Neural cell (in vitro differentiated cells): Measurements from ENCODE around the gene NMNAT1. TPM values are rescaled to one million over a fixed set of nuclear protein-coding genes. Genes with fewer than 3 reads are reported as not detected.

Experiments used
- H2AFZ ChIP-seq: fragments of 200-600, 300-800 bp; sonication (generic), shearing (Covaris generic); 2 replicates; pipeline ENCODE4 v1.6.0; 2014; ENCODE audit warnings: low read depth, mild to moderate bottlenecking, antibody characterized with exemption, low read length, moderate library complexity
- H3F3A ChIP-seq: fragments of 200-600 bp; shearing (Covaris generic); 2 replicates; pipeline ENCODE4 v1.6.1; 2016; ENCODE audit warnings: mild to moderate bottlenecking, moderate library complexity, mixed read lengths, antibody characterized with exemption, low read length; ENCODE audit not compliant: insufficient read depth, poor library complexity, severe bottlenecking
- H3K27ac ChIP-seq: fragments of 200-600, 300-800 bp; sonication (generic), shearing (Covaris generic); 2 replicates; pipeline ENCODE4 v1.5.1; 2014; ENCODE audit warnings: mild to moderate bottlenecking, low read length, moderate library complexity
- H3K27me3 ChIP-seq: fragments of 300-800, 200-600 bp; sonication (generic), shearing (Covaris generic); 2 replicates; pipeline ENCODE4 v1.6.0; 2014; ENCODE audit warnings: mild to moderate bottlenecking, low read depth, low read length, moderate library complexity; ENCODE audit not compliant: insufficient read depth
- H3K36me3 ChIP-seq: fragments of 300-800, 200-600 bp; sonication (generic), shearing (Covaris generic); 2 replicates; pipeline ENCODE4 v1.5.1; 2014; ENCODE audit warnings: mild to moderate bottlenecking, antibody characterized with exemption, low read length, moderate library complexity; ENCODE audit not compliant: insufficient read depth
- H3K4me2 ChIP-seq: fragments of 300-800, 200-600 bp; sonication (generic), shearing (Covaris generic); 2 replicates; pipeline ENCODE4 v1.6.0; 2014; ENCODE audit warnings: mild to moderate bottlenecking, low read length
- H3K4me3 ChIP-seq: fragments of 300-800, 200-600 bp; sonication (generic), shearing (Covaris generic); 2 replicates; pipeline ENCODE4 v1.5.1; 2014; ENCODE audit warnings: mild to moderate bottlenecking, low read length, moderate library complexity
- H3K79me2 ChIP-seq: fragments of 200-600 bp; shearing (Covaris generic); replicated peaks from 2 replicates; pipeline ENCODE4 v1.6.0; 2014; ENCODE audit warnings: mild to moderate bottlenecking, low read length, moderate library complexity; ENCODE audit not compliant: insufficient read depth
- H3K9ac ChIP-seq: fragments of 300-800, 200-600 bp; sonication (generic), shearing (Covaris generic); 2 replicates; pipeline ENCODE4 v1.6.1; 2016; ENCODE audit warnings: mild to moderate bottlenecking, low read length, mixed read lengths
- H3K9me2 ChIP-seq: fragments of 200-600 bp; shearing (Covaris generic); 2 replicates; pipeline ENCODE4 v1.6.1; 2016; ENCODE audit warnings: mild to moderate bottlenecking, low read length, mixed read lengths; ENCODE audit not compliant: insufficient read depth
- H3K9me3 ChIP-seq: fragments of 200-600, 300-800 bp; sonication (generic), shearing (Covaris generic); 2 replicates; pipeline ENCODE4 v1.6.1; 2016; ENCODE audit warnings: mild to moderate bottlenecking, mixed run types, low read length, moderate library complexity, mixed read lengths
- H4K20me1 ChIP-seq: fragments of 200-600 bp; shearing (Covaris generic); 2 replicates; pipeline ENCODE4 v1.6.1; 2016; ENCODE audit warnings: mild to moderate bottlenecking, mixed run types; ENCODE audit not compliant: insufficient read depth
- CTCF ChIP-seq: fragments of 450-650 bp; IDR thresholded peaks from 2 replicates; pipeline ENCODE4 v1.5.1; 2014; ENCODE audit warnings: antibody characterized with exemption, mild to moderate bottlenecking, moderate library complexity; ENCODE audit not compliant: poor library complexity, severe bottlenecking
- EP300 ChIP-seq: fragments of 450-650 bp; conservative IDR thresholded peaks from 2 replicates; pipeline ENCODE4 v1.6.1; 2014; ENCODE audit warnings: antibody characterized with exemption, mild to moderate bottlenecking, moderate library complexity; ENCODE audit not compliant: poor library complexity, severe bottlenecking
- EZH2 ChIP-seq: fragments of 200-600, 300-800 bp; shearing (Covaris generic), sonication (generic); IDR thresholded peaks from 2 replicates; pipeline ENCODE4 v1.6.1; 2014; ENCODE audit warnings: antibody characterized with exemption, low read length, borderline replicate concordance, mild to moderate bottlenecking; ENCODE audit not compliant: insufficient read depth, poor library complexity, severe bottlenecking
- MXI1 ChIP-seq: fragments of 450-650 bp; conservative IDR thresholded peaks from 2 replicates; pipeline ENCODE4 v1.6.1; 2014; ENCODE audit warnings: antibody characterized with exemption, mild to moderate bottlenecking; ENCODE audit not compliant: poor library complexity, severe bottlenecking
- POLR2AphosphoS5 ChIP-seq: IDR thresholded peaks from 2 replicates; pipeline ENCODE4 v1.6.1; 2012
- RAD21 ChIP-seq: fragments of 450-650 bp; conservative IDR thresholded peaks from 2 replicates; pipeline ENCODE4 v1.6.1; 2014; ENCODE audit warnings: antibody characterized with exemption, mild to moderate bottlenecking, moderate library complexity
- SMC3 ChIP-seq: fragments of 450-650 bp; conservative IDR thresholded peaks from 2 replicates; pipeline ENCODE4 v1.6.1; 2014; ENCODE audit warnings: antibody characterized with exemption, mild to moderate bottlenecking, moderate library complexity; ENCODE audit not compliant: poor library complexity
- TAF1 ChIP-seq: IDR thresholded peaks from 2 replicates; pipeline ENCODE4 v1.6.1; 2012; ENCODE audit warnings: low read depth
- polyA plus RNA-seq: library from polyadenylated mRNA; depleted of rRNA; stranded (reverse); fragments of >200 nt; gene quantifications from 2 replicates; pipeline ENCODE4 v1.2.3, GENCODE V29; 2014
- TF ChIP-seq, protein P1 (sequence below): IDR thresholded peaks from 2 replicates; pipeline ENCODE4 v1.6.1; 2012; ENCODE audit warnings: borderline replicate concordance

NMNAT1 gene
- polyA plus RNA-seq, 1 donor from 2014 or later, result 4.9 TPM

DNA sequence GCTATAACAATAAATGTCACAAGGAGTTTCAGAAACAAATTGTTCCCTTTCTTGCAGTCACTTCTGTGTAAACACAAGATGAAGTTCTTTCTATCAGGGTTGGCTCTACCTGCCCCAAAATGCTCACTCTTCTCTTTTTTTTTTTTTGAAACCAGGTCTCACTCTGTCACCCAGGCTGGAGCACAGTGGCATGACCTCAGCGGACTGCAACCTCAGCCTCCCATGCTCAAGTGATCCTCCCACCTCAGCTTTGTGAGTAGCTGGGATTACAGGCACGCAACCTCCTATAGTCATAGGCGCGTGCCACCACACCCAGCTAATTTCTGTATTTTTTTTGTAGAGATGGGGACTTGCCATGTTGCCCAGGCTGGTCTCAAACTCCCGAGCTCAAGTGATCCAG is 22.7 kb upstream of the NMNAT1 start:
- no peaks in the 10 kb centered on the region for H3F3A ChIP-seq
- H3K4me2 ChIP-seq, result no peak overlapping the region
- H4K20me1 ChIP-seq, result no peaks in the 10 kb centered on the region
- no peak overlapping the region for H2AFZ ChIP-seq
- H3K9ac ChIP-seq, result no peak overlapping the region
- H3K9me3 ChIP-seq, result no peaks in the 10 kb centered on the region
- H3K4me3 ChIP-seq, result no peak overlapping the region
- no peak overlapping the region for H3K27ac ChIP-seq
- H3K27me3 ChIP-seq, result no peaks in the 10 kb centered on the region
- no peaks in the 10 kb centered on the region for H3K36me3 ChIP-seq
- TF ChIP-seq EZH2 (no peak), SMC3 (no peak), EP300 (no peak), RAD21 (no peak), TAF1 (no peak), MXI1 (no peak), POLR2AphosphoS5 (no peak), CTCF (no peak)
- TF ChIP-seq, protein P1, sequence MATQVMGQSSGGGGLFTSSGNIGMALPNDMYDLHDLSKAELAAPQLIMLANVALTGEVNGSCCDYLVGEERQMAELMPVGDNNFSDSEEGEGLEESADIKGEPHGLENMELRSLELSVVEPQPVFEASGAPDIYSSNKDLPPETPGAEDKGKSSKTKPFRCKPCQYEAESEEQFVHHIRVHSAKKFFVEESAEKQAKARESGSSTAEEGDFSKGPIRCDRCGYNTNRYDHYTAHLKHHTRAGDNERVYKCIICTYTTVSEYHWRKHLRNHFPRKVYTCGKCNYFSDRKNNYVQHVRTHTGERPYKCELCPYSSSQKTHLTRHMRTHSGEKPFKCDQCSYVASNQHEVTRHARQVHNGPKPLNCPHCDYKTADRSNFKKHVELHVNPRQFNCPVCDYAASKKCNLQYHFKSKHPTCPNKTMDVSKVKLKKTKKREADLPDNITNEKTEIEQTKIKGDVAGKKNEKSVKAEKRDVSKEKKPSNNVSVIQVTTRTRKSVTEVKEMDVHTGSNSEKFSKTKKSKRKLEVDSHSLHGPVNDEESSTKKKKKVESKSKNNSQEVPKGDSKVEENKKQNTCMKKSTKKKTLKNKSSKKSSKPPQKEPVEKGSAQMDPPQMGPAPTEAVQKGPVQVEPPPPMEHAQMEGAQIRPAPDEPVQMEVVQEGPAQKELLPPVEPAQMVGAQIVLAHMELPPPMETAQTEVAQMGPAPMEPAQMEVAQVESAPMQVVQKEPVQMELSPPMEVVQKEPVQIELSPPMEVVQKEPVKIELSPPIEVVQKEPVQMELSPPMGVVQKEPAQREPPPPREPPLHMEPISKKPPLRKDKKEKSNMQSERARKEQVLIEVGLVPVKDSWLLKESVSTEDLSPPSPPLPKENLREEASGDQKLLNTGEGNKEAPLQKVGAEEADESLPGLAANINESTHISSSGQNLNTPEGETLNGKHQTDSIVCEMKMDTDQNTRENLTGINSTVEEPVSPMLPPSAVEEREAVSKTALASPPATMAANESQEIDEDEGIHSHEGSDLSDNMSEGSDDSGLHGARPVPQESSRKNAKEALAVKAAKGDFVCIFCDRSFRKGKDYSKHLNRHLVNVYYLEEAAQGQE, result no peak
- H3K79me2 ChIP-seq, result no peaks in the 10 kb centered on the region
- H3K9me2 ChIP-seq, result no peaks in the 10 kb centered on the region

- H3K36me3 ChIP-seq, result no peaks in the 10 kb centered on the region
- H3F3A ChIP-seq, result no peaks in the 10 kb centered on the region
- peak overlapping the region; percentile 79 for H3K27ac ChIP-seq
- H3K9me3 ChIP-seq, result no peaks in the 10 kb centered on the region
- no peaks in the 10 kb centered on the region for H3K79me2 ChIP-seq
- H4K20me1 ChIP-seq, result no peaks in the 10 kb centered on the region
- TF ChIP-seq EP300 (peak; percentile 67), MXI1 (no peak), TAF1 (no peak), POLR2AphosphoS5 (peak; percentile 37), RAD21 (no peak)
- H3K27me3 ChIP-seq, result no peaks in the 10 kb centered on the region
- H3K9ac ChIP-seq, result peak overlapping the region; percentile 37
- no peaks in the 10 kb centered on the region for H3K9me2 ChIP-seq
- no peak overlapping the region for H2AFZ ChIP-seq
- peak overlapping the region; percentile 37 for H3K4me3 ChIP-seq
- H3K4me2 ChIP-seq, result peak overlapping the region; percentile 18
Measured at GRCh38 chr1:9922342-9922741, 20.9 kb upstream of the NMNAT1 start.

DNA sequence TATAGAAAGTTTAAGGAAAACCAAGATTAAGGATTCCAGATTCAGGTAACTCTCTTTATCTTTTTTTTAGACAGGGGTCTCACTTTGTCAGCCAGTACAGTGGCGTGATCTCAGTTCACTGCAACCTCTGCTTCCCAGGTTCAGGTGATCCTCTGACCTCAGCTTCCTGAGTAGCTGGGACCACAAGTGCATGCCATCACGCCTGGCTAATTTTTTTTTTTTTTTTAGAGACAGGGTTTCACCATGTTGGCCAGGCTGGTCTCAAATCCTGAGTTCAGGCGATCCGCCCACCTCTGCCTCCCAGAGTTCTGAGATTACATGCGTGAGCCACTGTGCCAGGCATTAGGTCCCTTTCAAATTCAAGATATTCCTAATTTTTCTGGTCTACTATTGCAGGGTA is 16.0 kb upstream of the NMNAT1 start:
- H4K20me1 ChIP-seq, result no peaks in the 10 kb centered on the region
- H3K27ac ChIP-seq, result no peak overlapping the region
- TF ChIP-seq TAF1 (no peak), CTCF (no peak), SMC3 (no peak), MXI1 (no peak), EP300 (no peak), POLR2AphosphoS5 (no peak), EZH2 (no peak)
- TF ChIP-seq, protein P1, result no peak
- no peak overlapping the region for H3K9ac ChIP-seq
- H3K4me2 ChIP-seq, result no peak overlapping the region
- no peaks in the 10 kb centered on the region for H3F3A ChIP-seq
- H3K4me3 ChIP-seq, result no peak overlapping the region
- no peaks in the 10 kb centered on the region for H3K9me2 ChIP-seq
- no peaks in the 10 kb centered on the region for H3K36me3 ChIP-seq
- H2AFZ ChIP-seq, result no peak overlapping the region
- H3K27me3 ChIP-seq, result no peaks in the 10 kb centered on the region
- H3K79me2 ChIP-seq, result no peaks in the 10 kb centered on the region
- H3K9me3 ChIP-seq, result no peaks in the 10 kb centered on the region
